ENCODE measurements around the gene TBL1XR1.
"Not testable (repeated sequence)": the region's sequence is repeated elsewhere in the genome, so short reads cannot be mapped to it uniquely, and the experiment has no call there.

Gene TBL1XR1

GRCh38 chr3:177208781-177209180, 11.5 kb upstream of the TBL1XR1 start:
- in situ Hi-C loops (cut with HindIII; ENCODE audit: low sequenced_read_pairs), result no loop called here

DNA sequence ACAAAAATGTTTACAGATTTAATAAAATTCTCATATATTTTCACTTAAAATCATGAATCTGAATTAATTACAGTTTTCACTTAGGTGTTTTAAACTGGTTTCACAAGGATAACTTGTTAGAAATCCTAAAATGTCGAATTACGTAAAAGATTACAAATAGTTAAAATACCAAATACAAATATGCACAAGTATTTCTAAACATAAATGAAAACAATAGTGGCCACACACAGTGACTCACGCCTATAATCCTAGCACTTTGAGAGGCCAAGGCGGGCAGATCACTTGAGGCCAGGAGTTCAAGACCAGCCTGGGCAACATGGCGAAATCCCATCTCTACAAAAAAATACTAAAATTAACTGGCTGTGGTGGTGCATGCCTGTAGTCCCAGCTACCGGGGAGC, 10.9 kb upstream of the TBL1XR1 start:
- in situ Hi-C loops (cut with HindIII; ENCODE audit: low sequenced_read_pairs), result no loop called here

DNA sequence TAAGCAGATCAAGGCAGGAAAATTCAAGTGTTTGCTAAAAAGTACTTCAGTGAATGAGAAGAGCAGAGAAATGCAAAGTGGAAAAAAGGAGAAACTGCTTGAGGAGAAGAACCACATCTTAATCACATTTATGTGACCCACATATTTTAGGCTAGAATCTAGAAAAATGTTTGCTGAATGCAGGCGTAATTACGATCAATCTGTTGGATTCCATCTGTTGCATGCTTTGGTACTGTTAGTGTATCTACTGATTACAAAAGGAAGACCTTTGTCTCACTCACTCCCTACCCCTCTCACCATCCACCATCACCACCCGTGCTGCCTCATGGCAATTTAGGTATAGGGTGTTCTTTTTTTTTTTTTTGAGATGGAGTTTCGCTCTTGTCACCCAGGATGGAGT, 9.7 kb upstream of the TBL1XR1 start:
- in situ Hi-C loops (cut with HindIII; ENCODE audit: low sequenced_read_pairs), result no loop called here

- in situ Hi-C loops (cut with HindIII; ENCODE audit: low sequenced_read_pairs), result no loop called here
Measured at GRCh38 chr3:177203689-177204395, 6.6 kb upstream of the TBL1XR1 start.

DNA sequence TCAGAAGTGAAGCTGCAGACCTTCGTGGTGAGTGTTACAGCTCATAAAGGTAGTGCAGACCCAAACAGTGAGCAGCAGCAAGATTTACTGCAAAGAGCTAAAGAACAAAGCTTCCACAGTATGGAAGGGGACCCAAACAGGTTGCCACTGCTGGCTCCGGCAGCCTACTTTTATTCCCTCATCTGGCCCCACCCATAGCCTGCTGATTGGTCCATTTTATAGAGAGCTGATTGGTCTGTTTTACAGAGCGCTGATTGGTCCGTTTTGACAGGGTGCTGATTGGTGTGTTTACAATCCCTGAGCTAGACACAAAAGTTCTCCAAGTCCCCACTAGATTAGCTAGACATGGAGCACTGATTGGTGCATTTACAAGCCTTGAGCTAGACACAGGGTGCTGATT, 5.7 kb upstream of the TBL1XR1 start:
- in situ Hi-C loops (cut with HindIII; ENCODE audit: low sequenced_read_pairs), result not testable (repeated sequence)

DNA sequence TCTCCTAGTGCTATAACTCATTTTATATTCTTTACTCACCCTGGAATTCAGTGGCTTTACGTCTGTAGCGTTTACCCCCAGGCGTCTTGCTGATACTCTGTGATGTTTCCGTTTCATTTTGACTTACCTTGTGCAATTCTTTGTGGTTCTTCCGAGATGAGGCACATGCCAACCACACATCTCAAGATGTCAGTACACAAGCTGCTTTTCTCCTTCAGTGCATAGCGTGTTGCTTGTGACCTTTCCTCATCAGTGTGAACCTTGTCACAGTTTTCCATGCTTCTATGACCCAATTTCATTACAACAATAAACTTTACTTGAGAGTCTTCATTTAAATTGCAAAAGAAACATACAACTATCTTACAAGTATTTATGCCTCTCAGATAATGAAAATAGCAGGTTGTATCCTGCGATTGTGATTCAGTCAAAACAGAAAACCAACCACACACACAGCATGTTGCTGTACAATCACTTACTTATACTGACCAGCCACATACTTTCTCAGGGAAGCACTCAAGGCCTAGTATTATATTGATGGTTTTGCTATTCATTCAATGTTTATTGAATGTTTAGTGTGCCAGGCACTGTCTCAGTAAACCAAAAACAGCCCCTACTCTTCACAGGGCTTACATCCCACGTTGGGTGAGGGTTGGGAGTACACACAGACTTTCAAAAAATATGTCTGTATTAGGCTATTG, 4.6 kb upstream of the TBL1XR1 start:
- in situ Hi-C loops (cut with HindIII; ENCODE audit: low sequenced_read_pairs), result no loop called here

DNA sequence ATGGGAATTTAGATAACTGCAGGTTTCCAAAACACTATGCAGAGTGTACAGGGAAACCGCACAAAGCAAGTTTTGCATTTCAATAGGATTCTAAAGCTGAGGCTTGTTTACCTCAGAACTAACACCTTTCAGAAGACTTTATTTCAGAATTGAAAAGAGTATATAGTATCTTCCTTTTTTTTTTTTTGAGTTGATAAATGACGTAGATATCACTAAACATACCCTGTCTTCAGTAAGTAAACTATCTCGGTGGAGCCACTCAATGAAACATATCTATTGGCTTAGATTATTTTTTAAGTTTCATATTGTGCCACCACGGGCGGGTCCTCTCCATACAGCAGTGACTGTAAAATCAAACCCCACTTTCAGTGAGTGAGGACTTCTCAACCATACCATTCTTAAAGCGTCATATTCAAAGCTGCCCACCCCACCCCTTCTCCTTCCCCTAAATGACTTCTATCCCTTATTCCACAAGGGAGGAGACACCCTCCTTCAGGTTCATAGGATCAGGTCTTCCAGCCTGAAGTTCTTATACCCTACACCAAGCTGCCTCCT, 2.0 kb upstream of the TBL1XR1 start:
- in situ Hi-C loops (cut with HindIII; ENCODE audit: low sequenced_read_pairs), result no loop called here

- in situ Hi-C loops (cut with HindIII; ENCODE audit: low sequenced_read_pairs), result no loop called here
Measured at GRCh38 chr3:177197727-177198460, 612 bp upstream of the TBL1XR1 start.

GRCh38 chr3:177196456-177197040, 734 bp downstream of the TBL1XR1 start:
- in situ Hi-C loops (cut with HindIII; ENCODE audit: low sequenced_read_pairs), result no loop called here

DNA sequence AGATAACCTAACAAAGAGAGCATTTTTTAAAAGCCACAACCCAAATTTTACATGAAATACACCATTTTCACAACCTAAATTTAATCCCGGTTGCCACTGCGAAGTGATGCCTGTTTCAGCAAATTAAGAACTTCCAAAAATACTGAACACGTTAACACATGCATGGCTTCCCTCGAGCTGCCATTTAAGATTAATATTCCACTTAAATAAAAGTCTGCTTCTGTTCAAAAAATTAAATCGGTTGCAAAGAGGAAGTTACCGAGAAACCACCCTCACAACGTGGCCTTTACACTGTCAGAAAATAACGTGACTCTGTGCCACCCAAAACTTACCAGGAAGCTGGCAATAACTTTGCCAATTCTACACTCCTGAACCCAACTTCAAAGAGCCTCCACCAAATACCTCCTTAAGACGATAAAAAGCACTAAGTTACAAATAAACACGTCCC, 1.2 kb downstream of the TBL1XR1 start:
- in situ Hi-C loops (cut with HindIII; ENCODE audit: low sequenced_read_pairs), result no loop called here

GRCh38 chr3:177195242-177195991, 1.9 kb downstream of the TBL1XR1 start:
- in situ Hi-C loops (cut with HindIII; ENCODE audit: low sequenced_read_pairs), result no loop called here

DNA sequence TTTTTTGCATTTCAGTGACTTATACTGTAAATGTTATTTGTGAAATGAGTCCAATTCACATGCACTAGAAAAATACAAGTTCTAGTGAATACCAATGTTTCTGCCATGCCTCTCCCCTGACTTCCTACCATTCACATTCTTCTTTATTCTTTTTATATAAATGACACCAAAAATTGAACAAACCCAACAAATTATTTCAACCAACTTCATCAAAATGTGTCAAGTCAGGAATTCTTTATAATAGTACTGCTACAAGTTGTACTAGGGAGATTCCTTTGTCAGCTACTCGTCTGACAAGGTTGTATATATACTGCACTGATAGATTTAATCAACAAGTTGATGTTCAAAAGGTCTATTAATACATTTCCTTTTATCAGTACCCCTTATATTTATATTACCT, 3.0 kb downstream of the TBL1XR1 start:
- in situ Hi-C loops (cut with HindIII; ENCODE audit: low sequenced_read_pairs), result no loop called here

DNA sequence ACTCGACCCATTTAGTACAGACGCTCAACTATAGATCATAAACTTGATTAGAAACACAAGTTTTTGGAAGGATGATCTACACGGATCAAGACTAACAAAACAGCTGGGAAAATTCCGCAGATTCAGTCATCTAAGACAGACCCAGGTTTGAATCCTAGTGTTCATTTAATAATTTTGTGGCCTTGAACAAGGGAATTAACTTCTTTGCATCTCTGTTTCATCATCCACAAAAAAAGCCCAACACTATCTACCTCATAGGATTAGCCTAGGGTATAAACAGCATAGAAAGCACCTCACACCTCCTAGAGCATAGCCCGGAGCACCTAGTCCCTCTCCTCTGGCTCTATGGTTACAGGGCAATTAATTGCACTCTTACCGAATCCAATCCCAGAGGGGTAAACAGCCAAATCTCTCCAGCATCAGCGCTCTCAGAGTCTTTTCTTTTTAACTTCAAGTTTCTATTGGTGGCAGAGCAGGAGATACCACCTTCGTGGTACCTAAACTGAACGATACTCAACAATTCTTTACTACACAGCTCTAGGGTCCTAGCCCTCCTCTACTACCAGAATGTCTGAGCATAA, 3.5 kb downstream of the TBL1XR1 start:
- in situ Hi-C loops (cut with HindIII; ENCODE audit: low sequenced_read_pairs), result no loop called here

DNA sequence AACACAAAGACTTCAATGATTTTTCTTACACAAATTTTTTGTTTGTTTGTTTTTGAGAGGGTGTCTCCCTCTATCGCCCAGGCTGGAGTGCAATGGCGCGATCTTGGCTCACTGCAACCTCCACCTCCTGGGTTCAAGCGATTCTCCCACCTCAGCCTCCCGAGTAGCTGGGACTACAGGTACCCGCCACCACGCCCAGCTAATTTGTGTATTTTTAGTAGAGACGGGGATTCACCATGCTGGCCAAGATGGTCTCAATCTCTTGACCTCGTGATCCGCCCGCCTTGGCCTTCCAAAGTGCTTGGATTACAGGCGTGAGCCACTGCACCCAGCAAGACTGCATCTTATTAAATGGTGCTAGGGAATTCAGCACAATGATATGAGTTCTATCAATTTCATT, 4.0 kb downstream of the TBL1XR1 start:
- in situ Hi-C loops (cut with HindIII; ENCODE audit: low sequenced_read_pairs), result not testable (repeated sequence)

GRCh38 chr3:177190756-177191681, 6.3 kb downstream of the TBL1XR1 start:
- in situ Hi-C loops (cut with HindIII; ENCODE audit: low sequenced_read_pairs), result no loop called here

DNA sequence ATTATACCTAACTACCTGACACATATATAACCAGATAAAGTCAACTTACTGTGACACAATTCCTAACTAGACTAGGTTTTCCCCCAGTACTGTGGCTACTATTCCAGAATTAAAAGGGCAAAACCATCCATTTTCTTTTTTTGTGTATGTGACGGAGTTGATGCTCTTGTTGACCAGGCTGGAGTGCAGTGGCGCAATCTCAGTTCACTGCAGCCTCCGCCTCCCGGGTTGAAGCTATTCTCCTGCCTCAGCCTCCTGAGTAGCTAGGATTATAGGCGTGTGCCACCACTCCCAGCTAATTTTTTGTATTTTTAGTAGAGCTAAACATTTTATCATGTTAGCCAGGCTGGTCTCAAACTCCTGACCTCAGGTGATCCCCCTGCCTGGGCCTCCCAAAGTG, 7.1 kb downstream of the TBL1XR1 start:
- in situ Hi-C loops (cut with HindIII; ENCODE audit: low sequenced_read_pairs), result not testable (repeated sequence)

DNA sequence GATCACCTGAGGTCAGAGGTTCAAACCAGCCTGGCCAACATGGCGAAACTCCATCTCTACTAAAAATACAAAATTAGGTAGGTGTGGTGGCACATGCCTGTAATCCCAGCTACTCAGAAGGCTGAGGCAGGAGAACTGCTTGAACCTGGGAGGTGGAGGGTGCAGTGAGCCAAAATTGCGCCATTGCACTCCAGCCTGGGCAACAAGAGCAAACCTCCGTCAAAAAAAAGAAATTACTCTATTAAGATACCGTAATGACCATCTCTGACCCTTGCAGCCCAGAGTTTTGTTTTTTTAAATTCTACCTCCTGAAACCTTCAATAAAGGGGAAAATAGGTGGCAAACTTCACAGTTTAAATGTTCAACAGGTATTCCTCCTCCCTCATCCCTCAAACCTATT, 9.0 kb downstream of the TBL1XR1 start:
- in situ Hi-C loops (cut with HindIII; ENCODE audit: low sequenced_read_pairs), result not testable (repeated sequence)

- in situ Hi-C loops (cut with HindIII; ENCODE audit: low sequenced_read_pairs), result no loop called here
Measured at GRCh38 chr3:177186306-177186705, 11.0 kb downstream of the TBL1XR1 start.

DNA sequence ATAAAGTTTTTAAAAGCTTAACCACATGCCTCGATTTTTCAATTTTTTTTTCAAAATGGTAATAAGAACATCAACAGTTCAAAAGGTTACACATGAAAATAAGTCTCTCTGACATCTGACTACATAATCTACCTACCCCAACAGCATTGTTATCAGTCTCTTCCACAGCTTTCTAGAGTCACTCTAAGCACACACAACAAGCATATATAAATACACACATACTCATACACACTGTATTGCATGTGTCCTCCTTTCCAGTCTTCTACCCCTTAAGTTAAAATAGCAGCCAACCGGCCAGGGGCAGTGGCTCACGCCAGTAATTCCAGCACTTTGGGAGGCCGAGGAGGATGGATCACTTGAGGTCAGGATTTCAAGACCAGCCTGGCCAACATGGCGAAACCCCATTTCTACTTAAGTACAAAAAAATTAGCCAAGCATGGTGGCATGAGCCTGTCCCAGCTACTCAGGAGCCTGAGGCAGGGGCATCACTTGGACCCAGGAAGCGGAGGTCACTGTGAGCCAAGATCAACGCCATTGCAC, 12.2 kb downstream of the TBL1XR1 start:
- in situ Hi-C loops (cut with HindIII; ENCODE audit: low sequenced_read_pairs), result no loop called here

Data from DLD1 (cell line).